ENCODE data around the gene PSMA2. TPM values are rescaled to one million over a fixed set of nuclear protein-coding genes. Genes with fewer than 3 reads are reported as not detected.
A peak's percentile ranks its signal among the peaks of the same experiment; 100 is the strongest.

Gene PSMA2
- total RNA-seq, 1 donor from 2014 or later: 52.3 TPM

GRCh38 chr7:42930889-42931288 lies 1.1 kb downstream of the PSMA2 start:
- ATAC-seq: peak in 1 of 2 donors; percentile 15
- TF ChIP-seq CTCF (IDR thresholded peaks at IDR 0.05): no peak
- intact Hi-C loops (cut with DNase I): no loop called here
- peaks cover 27% of the 10 kb centered on the region for H3K36me3 ChIP-seq
- H3K9me3 ChIP-seq: no peaks in the 10 kb centered on the region
- no peaks in the 10 kb centered on the region for H3K27me3 ChIP-seq (ENCODE audit: low read depth)
- no peak for DNase-seq
- H3K27ac ChIP-seq: no peak overlapping the region
- peak overlapping the region; percentile 90 for H3K4me3 ChIP-seq
- peaks cover 64% of the 10 kb centered on the region for H3K4me1 ChIP-seq

- ATAC-seq: no peak
- no peaks in the 10 kb centered on the region for H3K27me3 ChIP-seq (ENCODE audit: low read depth)
- no peaks in the 10 kb centered on the region for H3K9me3 ChIP-seq
- no peak for DNase-seq
- intact Hi-C loops (cut with DNase I): no loop called here
- peaks cover 64% of the 10 kb centered on the region for H3K4me1 ChIP-seq
- H3K4me3 ChIP-seq: no peak overlapping the region
- H3K27ac ChIP-seq: no peak overlapping the region
- peaks cover 29% of the 10 kb centered on the region for H3K36me3 ChIP-seq
- no peak for TF ChIP-seq CTCF (IDR thresholded peaks at IDR 0.05)
Observed at GRCh38 chr7:42929449-42929848, 2.5 kb downstream of the PSMA2 start.

- no peaks in the 10 kb centered on the region for H3K9me3 ChIP-seq
- intact Hi-C loops (cut with DNase I): no loop called here
- ATAC-seq (no peak), DNase-seq (no peak)
- H3K27ac ChIP-seq: no peak overlapping the region
- peaks cover 59% of the 10 kb centered on the region for H3K4me1 ChIP-seq
- no peak for TF ChIP-seq CTCF (IDR thresholded peaks at IDR 0.05)
- H3K36me3 ChIP-seq: peaks cover 36% of the 10 kb centered on the region
- H3K27me3 ChIP-seq (ENCODE audit: low read depth): no peaks in the 10 kb centered on the region
- H3K4me3 ChIP-seq: no peak overlapping the region
Observed at GRCh38 chr7:42928754-42929153, 3.2 kb downstream of the PSMA2 start.

GRCh38 chr7:42926204-42926603 lies 5.8 kb downstream of the PSMA2 start:
- H3K36me3 ChIP-seq: peaks cover 62% of the 10 kb centered on the region
- TF ChIP-seq CTCF (IDR thresholded peaks at IDR 0.05): no peak
- H3K27me3 ChIP-seq (ENCODE audit: low read depth): no peaks in the 10 kb centered on the region
- H3K27ac ChIP-seq: no peak overlapping the region
- DNase-seq (no peak), ATAC-seq (no peak)
- H3K9me3 ChIP-seq: no peaks in the 10 kb centered on the region
- H3K4me3 ChIP-seq: no peak overlapping the region
- peaks cover 49% of the 10 kb centered on the region for H3K4me1 ChIP-seq
- intact Hi-C loops (cut with DNase I): no loop called here

GRCh38 chr7:42925630-42926029 lies 6.3 kb downstream of the PSMA2 start:
- no peaks in the 10 kb centered on the region for H3K9me3 ChIP-seq
- peaks cover 68% of the 10 kb centered on the region for H3K36me3 ChIP-seq
- intact Hi-C loops (cut with DNase I): no loop called here
- H3K4me3 ChIP-seq: no peak overlapping the region
- no peak for ATAC-seq
- peaks cover 45% of the 10 kb centered on the region for H3K4me1 ChIP-seq
- TF ChIP-seq CTCF (IDR thresholded peaks at IDR 0.05): no peak
- no peak for DNase-seq
- H3K27me3 ChIP-seq (ENCODE audit: low read depth): no peaks in the 10 kb centered on the region
- no peak overlapping the region for H3K27ac ChIP-seq

All from lower lobe of right lung (tissue), 2 donors.